G401 (cell line): ENCODE data around the gene TUBAL3. TPM values are rescaled to one million over a fixed set of nuclear protein-coding genes. Genes with fewer than 3 reads are reported as not detected.
"Not testable (repeated sequence)": the region's sequence is repeated elsewhere in the genome, so short reads cannot be mapped to it uniquely, and the experiment has no call there.

Source experiments
- DNase-seq: peaks from one replicate; pipeline ENCODE4 v3.0.0-alpha.2; 2015; ENCODE audit warnings: low spot score
- in situ Hi-C: cut with HindIII; loops from 2 replicates; pipeline ENCODE4 v1.10.0; 2016; ENCODE audit warnings: low sequenced_read_pairs, mixed read lengths
- total RNA-seq: library from RNA; depleted of rRNA; stranded (reverse); fragments of >200 nt; shearing (Covaris generic); gene quantifications from 2 replicates; pipeline ENCODE4 v1.2.3, GENCODE V29; 2014

Gene TUBAL3
- total RNA-seq, 1 experiment from 2014 or later, result not detected

DNA sequence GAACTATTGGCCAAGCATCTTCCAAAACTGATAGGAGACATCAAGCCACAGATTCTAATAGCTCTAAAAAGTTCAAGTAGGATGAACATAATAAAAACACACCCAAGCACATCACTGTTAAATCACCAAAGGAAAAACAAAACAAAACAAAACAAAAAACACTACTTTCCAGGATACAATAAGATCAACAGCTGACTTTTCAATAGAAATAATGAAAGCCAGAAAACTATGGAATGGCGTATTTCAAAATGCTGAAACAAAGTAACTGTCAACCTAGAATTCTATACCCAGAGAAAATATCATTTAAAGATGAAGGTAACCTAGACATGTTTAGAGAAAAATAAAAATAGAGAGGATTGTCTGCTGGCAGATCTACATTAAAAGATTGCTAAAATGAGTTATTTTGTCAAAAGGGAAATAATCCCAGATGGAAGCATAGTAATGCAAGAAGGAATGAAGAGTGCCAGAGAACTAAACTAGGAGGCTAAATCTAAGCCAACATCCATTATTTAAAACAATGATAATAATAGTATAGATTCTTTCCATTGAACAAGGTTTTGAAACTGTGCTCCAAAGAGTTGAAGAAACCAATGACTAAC lies 13.9 kb downstream of the TUBAL3 start:
- in situ Hi-C loops, result no loop called here
- DNase-seq, result no peak

DNA sequence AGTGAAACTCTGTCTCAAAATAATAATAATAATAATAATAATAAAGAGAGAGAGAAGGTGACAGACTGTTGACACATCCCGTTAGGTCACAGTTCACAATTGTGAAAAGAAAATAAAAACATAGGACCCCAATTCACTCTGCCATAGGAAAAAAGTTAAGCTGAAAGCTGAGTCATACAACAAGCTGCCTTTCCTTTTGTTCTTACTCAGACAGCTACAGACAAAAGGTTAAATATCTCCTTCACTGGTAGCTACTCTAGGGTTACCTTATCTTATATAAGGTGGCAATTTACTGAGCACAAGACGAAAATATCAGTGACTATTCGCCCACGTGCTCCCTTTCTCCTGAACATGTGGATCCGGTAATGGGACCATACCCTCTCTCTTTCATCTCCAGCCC lies 17.5 kb downstream of the TUBAL3 start:
- in situ Hi-C loops, result no loop called here
- DNase-seq, result no peak

DNA sequence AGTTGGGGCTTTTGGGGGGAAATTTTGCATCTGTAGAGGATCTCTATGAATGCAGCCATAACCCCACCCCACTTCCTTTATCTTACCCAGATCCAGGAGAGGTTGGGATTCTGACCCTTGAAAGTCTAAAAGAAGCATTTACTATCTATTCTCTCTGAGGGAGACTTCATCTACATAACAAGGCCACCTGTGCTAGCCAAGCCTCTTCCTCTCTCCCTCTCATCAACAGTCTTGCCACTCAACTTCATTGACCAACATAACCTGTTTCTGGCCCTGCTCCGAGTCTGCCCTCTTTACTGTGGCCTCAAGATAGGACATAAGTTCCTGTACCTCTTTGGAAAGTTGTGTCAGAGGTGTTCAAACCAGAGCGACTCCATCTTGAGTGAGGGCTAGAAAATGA lies 19.4 kb downstream of the TUBAL3 start:
- DNase-seq, result no peak
- in situ Hi-C loops, result no loop called here

DNA sequence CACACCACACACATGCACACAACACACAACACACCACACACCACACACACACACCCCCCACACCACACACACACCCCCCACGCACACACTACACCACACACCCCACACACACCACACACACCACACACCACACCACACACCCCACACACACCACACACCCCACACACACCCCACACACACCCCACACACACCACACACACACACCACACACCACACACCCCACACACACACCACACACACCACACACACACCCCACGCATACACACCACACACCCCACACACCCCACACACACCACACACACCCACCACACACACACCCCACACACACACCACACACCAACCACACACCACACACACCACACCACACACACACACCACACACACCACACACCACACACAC lies 23.4 kb downstream of the TUBAL3 start:
- in situ Hi-C loops, result no loop called here
- no peak for DNase-seq

DNA sequence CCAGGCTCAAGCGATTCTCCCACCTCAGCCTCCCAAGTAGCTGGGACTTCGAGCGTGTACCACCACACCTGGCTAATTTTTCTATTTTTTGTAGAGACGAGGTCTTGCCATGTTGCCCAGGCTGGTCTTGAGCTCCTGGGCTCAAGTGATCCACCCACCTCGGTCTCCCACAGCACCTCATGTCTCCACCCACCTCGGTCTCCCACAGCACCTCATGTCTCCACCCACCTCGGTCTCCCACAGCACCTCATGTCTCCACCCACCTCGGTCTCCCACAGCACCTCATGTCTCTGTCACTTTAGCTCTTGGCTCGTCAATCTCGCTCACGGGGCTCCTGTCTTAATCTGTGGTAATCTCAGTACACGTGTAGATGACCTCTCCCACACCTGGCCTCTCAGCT lies 24.2 kb downstream of the TUBAL3 start:
- in situ Hi-C loops, DNase-seq: not testable (repeated sequence)

DNA sequence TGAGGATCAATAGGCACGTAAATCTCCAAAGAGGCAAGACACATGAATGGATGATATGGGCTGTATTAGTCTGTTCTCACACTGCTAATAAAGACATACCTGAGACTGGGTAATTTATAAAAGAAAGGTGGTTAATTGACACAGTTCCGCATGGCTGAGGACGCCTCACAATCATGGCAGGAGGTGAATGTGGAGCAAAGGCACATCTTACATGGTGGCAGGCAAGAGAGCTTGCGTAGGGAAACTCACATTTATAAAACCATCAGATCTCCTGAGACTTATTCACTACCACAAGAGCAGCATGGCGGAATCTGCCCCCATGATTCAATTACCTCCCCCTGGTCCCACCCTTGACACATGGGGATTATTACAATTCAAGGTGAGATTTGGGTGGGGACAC lies 25.4 kb downstream of the TUBAL3 start:
- DNase-seq, in situ Hi-C loops: not testable (repeated sequence)

DNA sequence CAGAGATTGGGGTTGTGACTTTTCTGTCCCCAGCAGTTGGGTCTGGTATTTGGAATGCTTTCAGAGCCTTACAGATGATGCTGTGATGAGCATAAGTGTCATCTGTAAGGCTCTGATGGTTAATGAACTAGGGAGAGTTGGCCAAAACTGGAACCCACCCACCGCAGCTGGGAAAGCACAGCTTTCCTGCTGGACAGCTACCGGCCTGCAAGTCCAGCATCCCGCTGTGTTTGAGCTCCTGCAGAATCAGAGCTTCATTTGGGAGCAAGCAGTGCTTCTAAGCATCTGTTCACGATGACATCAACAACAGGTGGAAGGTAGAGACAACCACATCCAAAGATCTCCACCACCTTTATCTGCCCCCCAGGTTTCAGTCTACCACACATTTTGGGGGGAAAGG lies 28.2 kb downstream of the TUBAL3 start:
- in situ Hi-C loops, result no loop called here
- no peak for DNase-seq

DNA sequence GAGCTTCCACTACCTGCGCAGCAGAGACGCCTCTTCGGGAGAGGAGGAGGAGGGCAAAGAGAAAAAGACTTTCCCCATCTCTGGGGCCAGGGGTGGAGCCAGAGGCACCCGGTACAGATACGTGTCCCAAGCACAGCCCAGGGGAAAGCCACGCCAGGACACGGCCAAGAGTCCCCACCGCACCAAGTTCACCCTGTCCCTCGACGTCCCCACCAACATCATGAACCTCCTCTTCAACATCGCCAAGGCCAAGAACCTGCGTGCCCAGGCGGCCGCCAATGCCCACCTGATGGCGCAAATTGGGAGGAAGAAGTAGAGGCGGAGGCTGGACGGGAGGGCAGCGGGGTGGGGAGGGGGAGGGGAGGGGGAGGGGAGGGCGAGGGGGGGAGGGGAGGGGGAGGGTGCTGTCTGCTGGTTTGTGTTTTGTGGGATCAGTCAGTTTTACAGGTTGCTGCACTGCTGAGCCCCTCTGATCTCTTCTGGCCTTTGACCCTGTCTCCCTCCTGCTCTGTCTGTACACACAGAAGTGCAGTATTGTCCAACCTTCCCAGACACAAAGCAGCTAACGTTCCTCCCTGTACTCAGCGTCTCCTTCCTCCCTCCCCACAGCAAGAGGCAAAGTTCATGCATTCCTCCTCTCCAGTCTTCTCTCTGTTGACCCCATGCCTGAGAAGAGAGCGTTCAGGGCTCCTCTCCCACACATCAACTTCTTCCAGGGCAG lies 30.6 kb downstream of the TUBAL3 start:
- in situ Hi-C loops, result no loop called here
- DNase-seq, result no peak

DNA sequence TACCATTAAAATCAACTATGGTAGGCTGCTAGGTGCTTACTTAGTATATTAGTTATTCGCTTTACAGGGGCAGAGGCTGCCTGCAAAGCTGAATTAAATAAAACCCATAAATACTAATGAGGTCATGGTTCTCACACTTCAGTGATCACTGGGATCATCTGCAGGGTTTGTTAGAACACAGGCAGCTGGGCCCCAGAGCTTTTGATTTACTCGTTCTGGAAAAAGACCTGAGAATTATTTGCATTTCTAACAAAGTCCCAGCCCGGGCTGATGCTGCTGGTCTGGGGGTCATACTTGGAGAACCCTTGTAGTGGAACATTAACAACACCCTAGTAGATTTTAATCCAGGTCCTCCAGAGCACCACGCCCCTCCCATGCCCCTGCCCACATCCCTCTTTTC lies 31.3 kb downstream of the TUBAL3 start:
- DNase-seq, result no peak
- in situ Hi-C loops, result no loop called here

DNA sequence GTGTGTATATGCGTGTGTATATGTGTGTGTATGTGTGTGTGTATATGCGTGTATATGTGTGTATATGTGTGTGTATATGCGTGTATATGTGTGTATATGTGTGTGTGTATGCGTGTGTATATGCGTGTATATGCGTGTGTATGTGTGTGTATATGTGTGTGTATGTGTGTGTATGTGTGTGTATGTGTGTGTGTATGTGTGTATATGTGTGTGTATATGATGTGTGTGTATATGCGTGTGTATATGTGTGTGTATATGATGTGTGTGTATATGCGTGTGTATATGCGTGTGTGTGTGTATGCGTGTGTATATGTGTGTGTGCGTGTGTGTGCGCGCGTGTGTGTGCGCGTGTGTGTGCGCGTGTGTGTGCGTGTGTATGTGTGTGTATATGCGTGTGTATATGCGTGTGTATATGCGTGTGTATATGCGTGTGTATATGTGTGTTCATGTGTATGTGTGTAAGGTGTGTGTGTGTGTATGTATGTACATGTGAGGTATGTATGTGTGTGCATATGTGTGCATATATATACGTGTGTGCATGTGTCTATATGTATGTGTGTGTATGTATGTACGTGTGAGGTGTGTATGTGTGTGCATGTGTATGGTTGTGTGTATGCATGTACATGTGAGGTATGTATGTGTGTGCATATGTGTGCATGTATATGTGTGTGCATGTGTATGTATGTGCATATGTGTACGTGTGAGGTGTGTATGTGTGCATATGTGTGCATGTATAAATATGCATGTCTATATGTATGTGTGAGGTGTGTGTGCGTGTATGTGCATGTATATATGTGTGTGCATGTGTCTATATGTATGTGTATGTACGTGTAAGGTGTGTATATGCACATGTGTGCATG lies 33.9 kb downstream of the TUBAL3 start:
- in situ Hi-C loops, result no loop called here
- DNase-seq, result no peak

DNA sequence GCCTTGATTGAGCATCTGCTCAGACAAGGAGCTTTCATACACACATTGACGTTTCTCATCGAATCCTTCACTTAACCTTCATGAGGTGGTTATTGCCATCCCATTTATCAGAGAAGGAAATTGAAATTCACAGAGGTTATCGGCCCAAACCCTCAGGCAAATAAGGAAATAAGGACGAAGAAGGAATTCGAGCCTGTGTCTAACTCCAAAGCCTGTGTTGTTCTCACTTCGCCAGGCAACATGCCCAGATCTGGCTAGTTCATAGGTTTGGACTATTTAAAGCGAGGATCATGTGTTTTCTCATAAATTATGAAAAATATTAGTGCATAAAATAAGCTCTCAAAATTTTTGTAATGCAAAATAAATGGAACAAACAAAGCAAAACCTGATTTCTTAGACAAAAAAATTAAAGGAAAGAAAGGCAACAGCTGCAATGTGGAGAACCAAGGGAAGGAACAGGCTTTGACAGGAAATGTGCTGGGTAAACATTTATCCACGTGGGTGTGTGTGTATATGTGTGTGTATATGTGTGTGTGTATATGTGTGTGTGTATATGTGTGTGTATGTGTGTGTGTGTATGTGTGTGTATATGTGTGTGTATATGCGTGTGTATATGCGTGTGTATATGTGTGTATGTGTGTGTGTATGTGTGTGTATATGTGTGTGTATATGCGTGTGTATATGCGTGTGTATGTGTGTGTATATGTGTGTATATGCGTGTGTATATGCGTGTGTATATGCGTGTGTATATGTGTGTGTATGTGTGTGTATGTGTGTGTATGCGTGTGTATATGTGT lies 35.1 kb downstream of the TUBAL3 start:
- DNase-seq, result no peak
- in situ Hi-C loops, result no loop called here

DNA sequence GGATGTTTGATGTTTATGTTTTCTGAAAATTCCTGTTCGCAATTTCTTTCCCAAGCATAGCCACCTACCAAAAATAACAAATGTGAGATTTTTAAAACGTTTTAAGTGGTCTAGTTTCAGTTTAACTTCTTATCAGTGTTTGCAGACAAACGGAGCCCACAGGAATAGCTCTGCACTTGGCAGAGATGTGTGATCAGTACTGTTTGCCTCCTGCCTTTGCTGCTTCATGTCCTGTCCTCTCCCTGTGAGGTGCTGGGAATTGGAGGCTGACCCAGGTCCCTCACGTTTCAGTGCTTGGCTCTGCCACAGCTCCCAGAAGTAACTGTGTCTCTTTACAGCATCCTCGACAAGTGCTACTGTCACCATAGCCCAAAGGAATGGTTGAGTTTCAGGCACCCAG lies 38.7 kb downstream of the TUBAL3 start:
- no peak for DNase-seq
- in situ Hi-C loops, result no loop called here

DNA sequence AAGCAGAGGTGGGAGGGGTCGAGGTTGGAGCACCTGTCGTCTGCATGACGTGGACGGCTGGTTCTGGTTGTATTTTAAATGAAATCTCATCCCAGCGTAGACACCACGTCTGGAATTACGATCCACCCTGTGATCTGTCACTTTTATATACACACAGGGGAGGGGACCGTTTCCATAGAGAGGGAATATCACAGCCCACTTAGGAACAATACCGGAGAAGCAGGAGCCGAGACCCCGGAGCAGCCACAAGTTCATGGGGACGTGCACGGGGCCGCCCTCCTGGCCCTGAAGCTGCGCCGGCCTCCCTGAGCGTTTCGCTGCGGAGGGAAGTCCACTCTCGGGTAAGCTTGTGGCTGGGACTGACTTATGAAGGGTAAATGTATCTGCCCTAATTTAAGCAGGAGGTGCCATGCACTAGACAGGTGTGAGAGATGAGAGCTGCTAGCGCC lies 39.7 kb downstream of the TUBAL3 start, which contains the start of gene UCN3:
Gene UCN3 (plus strand): TSS at position 77 of the 449 bp plus-strand sequence. CDS start 8,755 bp downstream, outside the sequence.
- no peak for DNase-seq
- in situ Hi-C loops, result no loop called here

DNA sequence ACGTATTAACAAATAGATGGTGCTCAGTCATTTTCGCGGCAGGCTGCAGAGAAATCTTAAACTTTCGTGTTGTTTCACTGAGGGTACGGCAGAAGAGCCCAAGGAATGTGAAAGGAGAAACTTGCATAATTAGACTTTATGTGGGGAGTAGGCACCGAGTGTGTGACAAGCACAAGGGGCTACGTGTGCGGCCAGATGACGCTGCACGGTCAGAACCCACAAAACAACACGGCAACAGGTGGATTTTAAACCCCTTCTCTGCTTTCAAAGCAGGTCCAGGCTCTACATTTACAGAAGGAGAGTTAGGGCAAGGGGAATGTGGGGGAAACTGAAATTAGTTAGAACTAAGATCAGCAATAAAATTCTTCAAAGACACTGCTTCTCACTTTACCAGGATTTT lies 40.3 kb downstream of the TUBAL3 start:
- in situ Hi-C loops, result no loop called here
- DNase-seq, result no peak

DNA sequence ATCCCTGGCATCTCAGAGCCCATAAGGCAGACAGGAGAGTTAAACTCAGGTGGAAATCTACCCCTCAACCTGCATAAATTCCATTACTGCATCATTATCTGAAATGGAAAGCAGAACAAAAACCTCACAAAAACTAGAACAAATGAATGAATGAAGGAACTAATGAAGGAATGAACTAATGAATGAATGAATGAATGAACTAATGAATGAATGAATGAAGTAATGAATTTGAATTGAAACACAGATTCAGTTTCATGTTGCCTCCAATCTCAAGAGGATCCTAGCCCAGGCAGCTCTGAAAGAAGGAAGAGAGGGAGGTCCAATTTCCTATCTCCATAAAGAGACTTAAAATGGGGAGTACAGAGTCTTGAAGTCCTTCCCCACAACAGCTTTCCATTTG lies 41.8 kb downstream of the TUBAL3 start:
- DNase-seq, result no peak
- in situ Hi-C loops, result no loop called here

DNA sequence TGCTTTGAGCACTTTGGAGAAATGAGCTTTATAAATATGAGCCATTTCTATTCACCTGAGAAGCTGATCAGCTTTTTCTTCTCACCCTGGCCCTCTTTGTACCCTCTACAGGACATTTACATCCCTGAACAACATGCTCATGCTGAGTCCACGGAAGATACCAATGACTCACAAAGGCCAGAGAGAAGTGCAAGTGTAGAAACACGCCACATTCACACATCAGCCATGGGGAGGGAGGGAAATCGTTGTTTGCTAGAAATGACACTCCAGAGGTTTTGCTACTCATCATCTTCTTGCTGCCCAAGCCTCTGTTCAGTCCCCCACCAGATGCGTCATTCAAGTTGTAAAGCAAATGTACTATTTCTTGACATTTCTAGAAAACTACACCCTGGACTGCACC lies 42.7 kb downstream of the TUBAL3 start:
- in situ Hi-C loops, result no loop called here
- DNase-seq, result no peak

DNA sequence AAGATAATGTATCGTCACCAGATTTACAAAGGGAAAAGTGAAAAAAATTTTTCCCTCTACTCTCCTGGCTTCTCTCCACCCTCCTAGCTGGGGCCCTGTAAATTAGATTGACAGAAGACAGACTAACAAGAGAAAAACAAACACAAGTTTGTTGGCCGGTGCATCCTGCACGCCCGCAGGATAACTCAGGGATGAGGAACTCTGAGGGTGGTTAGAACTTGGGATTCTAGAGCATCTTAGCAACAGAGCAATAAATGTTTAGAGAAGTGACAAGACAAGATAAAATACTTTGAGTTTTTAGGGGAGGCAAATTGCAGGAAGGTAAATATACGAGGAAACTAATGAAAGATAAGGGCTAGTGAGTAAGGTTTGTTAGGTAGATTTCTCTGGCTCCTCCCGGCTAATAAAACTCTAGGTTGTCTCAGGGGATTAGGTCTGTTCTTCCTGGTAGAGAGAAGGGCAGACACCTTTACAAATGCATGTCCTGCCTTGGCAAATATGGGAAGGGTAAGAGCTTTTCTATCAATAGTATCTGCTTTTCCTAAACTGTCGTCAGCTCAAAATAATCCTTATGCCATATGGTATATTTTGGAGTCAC lies 44.2 kb downstream of the TUBAL3 start:
- DNase-seq, result no peak
- in situ Hi-C loops, result no loop called here

DNA sequence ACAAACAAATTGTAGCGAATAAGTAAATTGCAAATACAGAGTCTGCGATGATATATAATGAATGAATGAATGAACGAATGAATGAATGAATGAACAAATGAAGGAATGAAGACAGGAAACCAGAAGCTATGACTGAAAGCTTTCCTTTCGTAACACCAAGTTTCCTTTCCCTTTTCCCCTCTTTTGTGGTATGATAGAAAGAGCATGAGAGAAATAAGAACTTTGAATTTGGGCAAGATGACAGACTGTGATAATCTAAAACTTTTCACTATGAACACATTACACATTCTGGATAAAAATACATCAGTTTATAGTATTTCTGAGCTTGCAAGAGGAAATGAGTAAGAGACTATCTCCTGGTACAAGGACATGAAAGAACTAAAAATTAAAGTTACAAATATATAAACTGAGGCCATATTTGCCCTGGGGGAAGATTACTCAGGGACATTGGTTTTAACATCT lies 48.3 kb downstream of the TUBAL3 start:
- in situ Hi-C loops, result no loop called here
- DNase-seq, result no peak
